MM.1S (cell line): ENCODE data around the gene NRXN3.

Experiments used
- EZH2 ChIP-seq: fragments of 300-600 bp; sonication (generic); optimal IDR thresholded peaks from 2 replicates; pipeline ENCODE3; 2017; ENCODE audit warnings: low read depth, mild to moderate bottlenecking, antibody characterized with exemption, low read length, mixed read lengths
- EZH2phosphoT487 ChIP-seq: fragments of 300-600 bp; sonication (generic); IDR thresholded peaks from 2 replicates; pipeline ENCODE4 v1.6.1; 2018; ENCODE audit warnings: antibody characterized with exemption, low read length
- TF ChIP-seq, protein P1 (sequence below): fragments of 300-600 bp; sonication (generic); IDR thresholded peaks from 2 replicates; pipeline ENCODE4 v1.5.1; 2016; ENCODE audit warnings: antibody characterized with exemption, low read length, mixed read lengths

DNA sequence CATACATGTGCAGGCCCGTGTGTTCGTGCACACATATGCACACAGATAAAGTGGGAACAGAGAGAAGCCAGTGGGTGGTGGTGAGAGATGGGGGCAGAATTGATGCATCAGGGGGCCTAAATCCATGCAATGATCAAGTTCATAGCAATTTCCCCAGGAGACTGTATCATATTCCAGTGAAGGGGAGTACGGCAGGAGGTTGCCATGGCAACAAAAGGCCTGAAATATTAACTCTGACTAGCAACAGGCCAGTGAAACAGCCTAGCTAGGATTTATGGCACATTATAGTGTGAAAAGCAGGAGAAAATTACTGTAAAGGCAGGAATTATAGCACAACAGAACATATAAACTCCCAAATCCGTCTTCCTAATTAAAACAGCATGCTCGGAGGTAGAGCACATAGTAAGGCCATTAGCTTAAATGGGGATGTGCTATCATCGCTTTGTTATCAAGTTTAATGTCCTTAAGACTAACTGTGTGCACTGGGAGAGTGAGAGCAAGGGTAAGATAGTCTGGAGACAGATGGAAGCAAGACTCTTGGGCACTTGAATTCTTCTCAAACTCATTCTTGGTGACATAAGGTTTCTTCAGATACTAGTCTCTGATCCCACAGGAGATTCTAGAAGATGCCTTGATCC lies 1234.8 kb downstream of the NRXN3 start:
- TF ChIP-seq, protein P1, sequence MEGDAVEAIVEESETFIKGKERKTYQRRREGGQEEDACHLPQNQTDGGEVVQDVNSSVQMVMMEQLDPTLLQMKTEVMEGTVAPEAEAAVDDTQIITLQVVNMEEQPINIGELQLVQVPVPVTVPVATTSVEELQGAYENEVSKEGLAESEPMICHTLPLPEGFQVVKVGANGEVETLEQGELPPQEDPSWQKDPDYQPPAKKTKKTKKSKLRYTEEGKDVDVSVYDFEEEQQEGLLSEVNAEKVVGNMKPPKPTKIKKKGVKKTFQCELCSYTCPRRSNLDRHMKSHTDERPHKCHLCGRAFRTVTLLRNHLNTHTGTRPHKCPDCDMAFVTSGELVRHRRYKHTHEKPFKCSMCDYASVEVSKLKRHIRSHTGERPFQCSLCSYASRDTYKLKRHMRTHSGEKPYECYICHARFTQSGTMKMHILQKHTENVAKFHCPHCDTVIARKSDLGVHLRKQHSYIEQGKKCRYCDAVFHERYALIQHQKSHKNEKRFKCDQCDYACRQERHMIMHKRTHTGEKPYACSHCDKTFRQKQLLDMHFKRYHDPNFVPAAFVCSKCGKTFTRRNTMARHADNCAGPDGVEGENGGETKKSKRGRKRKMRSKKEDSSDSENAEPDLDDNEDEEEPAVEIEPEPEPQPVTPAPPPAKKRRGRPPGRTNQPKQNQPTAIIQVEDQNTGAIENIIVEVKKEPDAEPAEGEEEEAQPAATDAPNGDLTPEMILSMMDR, result no peak
- TF ChIP-seq EZH2 (no peak), EZH2phosphoT487 (no peak)
